AG08396 (cell line): ENCODE data around the gene RAI1.

ENCODE experiments used
- DNase-seq: peaks from one replicate; pipeline ENCODE4 v3.0.0; 2012; ENCODE audit warnings: low spot score, mixed read lengths

RAI1 gene

DNA sequence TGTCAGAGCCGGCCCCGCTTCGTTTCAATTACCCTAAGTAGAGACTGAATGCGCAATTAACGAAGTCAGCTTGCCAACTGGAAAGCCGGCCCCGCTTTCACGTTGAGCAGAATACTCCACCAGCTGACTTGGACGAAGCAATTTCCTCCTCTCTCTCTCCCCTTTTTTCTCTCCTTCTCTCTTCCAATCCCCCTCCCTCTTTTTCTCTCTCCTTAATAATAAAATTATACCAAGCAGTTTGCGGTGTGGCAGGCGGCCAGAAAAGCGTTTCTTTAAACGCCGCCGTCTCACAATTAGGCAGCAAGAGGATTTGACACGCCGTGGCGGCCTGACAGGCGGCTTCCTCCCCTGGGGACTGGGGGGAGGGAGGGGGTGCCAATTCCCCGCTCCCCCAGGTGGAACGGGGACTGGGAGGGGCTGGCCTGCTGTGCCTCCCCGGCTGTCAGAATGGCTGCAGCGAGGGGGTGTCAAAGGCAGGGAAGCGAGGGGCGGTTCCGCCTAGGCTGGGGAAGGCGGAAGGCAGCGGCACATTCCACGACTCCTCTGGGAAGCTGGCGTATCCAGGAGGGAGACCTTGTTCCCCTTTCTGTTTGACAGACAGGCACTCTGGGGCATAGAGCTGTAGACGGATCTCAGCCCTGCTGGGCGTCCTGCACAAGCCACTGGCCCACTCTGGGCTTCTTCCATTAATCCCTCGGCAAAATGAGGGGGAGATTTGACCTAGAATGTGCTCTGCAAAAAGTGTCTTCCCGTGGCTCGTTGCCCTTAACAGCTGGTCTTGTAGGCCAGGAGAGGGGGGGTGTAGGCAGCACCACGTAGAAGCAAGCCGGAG is 102.8 kb downstream of the RAI1 start:
- no peak for DNase-seq

DNA sequence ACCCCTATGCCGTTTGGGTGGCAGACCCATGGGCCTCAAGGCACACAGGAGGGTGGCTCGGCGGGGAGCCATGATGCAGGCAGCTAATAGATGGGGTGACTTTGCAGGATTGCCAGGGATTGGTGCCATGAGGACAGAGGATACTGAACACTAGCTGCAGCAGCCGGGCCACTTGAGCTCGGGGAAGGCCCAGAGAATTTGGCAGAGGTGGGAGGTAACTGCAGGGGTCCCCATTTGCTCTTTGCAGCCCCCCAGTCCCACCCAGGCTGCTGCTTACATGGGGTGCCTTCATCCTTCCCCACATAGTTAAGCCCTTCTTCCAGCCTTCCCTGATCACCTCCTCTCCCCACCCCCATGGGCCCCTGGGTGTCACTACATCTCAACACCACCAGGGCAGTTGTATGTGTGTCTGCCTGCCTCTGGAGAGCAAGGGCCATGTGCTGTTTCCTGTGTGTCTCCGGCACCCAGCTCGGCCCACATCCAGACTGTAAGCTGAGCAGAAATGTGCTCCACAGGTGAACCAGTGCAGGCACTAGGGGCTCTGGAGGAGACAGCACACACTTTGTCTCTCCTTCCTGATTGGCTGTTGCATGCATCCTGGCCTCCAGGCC is 103.5 kb downstream of the RAI1 start:
- DNase-seq = no peak

DNA sequence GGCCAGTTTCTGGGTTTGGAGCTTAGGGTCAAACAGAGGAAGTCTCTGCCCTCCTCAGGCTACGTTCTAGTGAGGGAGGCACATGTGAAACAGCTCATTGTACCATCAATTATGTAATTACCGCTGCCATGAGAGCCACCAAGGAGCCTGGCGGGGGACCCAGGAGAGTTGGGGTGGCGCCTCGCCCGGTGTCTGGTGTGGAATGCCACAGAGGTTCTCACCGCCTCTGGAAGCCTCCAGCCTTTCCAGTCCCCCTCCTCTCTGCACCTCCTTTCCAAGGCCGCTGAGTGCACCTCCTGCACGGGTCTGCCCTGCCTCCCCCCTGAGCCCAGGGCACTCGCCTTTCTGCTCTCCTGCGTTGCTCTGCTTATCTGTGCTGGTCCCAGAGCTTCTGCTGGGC is 104.1 kb downstream of the RAI1 start:
- DNase-seq = no peak

DNA sequence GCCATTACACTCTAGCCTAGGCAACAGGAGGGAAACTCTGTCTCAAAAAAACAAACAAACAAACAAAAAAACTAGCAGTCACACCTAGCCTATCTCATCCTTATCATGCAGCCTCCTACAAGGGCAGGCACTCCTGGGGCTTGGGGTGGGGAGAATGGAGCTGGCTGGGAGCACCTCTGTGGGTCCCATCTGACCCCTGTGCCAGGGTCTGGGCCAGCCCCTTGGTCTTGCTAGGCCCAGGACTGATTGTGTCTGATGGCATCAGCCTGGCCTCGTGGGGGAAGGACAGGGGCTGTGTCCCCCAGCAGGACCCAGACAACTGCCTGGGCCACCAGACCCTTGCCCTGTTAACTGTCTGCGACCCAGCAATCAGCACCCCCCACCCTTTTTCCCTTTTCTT is 105.7 kb downstream of the RAI1 start:
- DNase-seq = no peak

DNA sequence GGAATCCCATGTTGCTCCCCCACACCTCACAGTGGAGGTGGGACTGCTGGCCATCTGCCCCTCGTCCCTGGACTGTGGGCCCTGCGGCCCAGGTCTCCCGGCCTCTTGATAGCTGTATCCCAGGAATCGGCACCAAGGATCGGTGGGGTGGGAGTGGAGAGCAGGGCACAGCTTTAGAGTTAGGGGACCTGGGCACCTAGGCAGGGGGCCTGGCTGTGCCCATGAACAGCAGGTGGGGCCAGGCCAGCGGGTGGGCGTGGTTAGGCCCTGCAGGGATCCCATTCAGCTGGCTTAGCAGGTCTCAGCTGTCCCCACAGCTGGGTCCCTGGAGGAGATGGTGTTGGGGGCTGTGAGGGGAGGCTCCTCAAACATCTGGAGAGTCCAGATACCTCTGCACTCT is 106.3 kb downstream of the RAI1 start:
- DNase-seq = no peak

DNA sequence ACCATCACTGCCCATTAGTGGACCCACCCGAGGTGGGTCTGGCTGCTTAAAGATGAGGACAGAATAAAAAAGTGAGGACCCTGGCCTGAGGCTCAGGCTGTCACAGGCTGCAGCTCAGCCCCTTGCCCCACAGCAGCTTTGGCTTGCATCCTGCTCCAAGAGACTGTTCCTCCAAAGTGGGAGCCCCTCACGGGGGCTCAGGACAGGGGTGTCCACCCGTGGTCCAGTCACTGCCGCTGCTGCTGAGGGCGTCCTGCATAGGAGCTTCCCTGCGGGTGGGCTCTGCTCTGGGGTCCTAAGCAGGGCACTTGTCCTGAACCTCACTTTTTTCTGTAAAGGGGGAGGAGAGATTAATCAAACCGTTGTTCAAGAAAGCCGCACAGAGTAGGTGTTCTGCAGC is 107.7 kb downstream of the RAI1 start:
- DNase-seq = no peak

DNA sequence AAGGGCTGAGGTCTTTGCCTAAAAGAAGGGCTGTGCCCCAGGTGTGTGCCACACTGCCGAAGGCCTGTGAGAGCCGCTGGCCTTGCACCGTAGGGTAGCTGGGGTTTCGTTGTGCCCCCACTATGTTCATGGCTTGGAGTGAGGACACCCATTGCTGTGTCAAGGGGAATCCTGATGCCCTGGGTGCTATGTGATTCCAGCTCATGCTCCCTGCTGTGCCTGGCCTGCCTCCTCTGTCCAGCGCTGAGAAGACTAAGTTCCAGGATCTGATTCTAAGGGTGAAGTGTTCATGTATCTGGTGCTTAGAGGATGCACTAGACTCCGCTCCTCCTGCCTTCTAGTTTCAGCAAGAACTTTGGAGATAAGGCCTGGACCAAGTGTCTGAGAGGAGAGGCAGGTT is 108.2 kb downstream of the RAI1 start:
- no peak for DNase-seq

DNA sequence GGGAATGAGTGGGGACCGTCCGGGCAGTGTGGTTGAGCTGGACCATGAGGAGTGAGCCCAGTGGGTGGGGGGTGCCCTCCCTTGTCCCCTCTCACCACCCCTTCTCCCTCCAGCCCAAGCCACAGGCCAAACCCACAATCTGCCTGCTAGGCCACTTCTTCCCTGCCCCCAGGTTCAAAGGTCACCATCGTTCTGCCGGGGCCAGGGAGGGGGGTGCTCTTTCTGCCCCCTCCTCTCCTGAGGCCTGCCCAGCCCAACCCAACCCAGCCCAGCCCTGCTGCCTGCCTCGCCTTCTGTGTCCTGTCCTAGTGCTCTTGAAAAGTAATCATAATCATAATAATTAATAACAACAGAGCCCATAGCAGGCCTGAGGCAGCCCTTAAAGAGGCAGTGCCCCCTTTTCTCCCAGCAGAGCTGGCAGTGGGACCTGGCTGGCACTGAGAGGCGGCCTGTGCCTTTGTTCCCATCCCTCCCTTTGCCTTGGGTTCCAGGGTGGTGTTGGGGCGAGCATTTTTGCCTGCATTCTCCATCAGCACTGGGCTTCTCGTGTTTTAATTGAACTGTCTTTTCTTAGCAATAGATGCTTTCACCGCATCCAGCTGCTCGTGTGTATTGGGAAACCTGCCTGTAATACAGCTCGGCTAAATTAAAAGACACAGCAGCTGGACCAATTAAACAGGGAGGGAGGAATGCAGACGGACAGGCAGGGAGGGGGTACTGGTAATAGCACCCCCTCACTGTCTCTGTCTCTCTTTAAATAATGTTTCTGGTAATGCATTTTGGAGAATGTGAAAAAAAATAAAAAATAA is 108.8 kb downstream of the RAI1 start:
- no peak for DNase-seq

DNA sequence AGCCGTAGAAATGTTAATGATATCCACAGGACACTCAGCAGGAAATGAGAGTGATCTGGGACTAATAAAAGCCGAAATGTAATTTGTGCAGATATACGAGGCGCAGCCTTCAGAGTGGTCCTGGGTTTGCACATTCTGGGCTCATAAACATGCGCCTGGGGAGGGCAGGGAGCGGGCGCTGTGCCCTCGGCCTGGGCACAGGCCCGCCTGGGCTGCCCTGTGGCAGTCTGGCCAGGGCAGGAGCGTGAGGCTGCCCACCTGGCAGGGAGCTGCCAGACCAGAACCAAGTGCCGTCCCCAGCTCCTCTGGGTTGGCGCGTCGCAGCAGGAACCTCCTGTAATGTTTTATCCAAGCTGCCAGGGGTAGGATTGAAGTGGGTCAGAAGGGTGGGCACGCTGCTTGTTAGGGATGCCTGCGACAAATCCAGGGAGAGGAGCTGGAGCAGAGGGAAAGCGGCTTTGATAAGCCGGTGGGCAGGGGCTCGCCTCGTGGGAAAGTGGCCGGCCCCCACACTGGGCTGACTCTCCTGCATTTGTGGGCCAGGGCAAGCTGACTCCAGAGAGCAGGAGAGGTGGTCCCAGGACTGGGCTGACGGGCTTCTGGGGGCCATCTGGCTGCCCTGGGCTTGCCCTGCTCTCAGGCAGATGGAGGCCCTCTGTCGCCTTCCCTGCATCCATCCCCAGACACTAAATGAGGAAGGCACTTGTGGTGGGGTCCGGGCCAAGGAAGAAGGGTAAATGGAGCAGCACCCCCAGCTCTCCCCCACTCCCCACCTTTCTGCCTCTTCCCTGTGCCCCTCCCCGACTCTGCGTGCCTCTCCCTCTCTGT is 109.6 kb downstream of the RAI1 start:
- DNase-seq = no peak

DNA sequence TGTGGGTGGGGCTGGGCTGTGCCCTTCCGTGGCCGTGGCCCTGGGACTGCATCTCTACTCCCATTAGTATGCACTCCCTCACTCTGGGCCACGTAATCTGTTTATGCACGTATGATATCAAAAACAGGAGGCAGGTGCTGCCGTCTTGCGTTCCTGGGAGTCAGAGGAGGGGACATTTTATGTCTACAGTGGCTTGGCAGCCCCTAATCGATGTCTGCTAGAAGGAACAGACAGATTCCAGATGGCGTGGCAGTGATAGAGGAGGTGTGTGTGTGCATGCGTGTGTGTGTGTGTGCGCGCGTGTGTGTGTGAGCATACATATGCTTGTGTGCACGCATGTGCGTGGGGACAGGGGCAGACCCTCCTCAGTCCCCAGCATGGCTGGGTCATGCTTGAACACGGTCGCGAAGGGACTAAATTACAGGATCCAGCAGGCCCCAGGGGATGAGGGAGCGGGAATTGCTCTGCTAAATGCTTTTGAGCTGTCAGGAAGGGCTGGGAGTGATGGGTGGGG is 110.8 kb downstream of the RAI1 start:
- no peak for DNase-seq

DNA sequence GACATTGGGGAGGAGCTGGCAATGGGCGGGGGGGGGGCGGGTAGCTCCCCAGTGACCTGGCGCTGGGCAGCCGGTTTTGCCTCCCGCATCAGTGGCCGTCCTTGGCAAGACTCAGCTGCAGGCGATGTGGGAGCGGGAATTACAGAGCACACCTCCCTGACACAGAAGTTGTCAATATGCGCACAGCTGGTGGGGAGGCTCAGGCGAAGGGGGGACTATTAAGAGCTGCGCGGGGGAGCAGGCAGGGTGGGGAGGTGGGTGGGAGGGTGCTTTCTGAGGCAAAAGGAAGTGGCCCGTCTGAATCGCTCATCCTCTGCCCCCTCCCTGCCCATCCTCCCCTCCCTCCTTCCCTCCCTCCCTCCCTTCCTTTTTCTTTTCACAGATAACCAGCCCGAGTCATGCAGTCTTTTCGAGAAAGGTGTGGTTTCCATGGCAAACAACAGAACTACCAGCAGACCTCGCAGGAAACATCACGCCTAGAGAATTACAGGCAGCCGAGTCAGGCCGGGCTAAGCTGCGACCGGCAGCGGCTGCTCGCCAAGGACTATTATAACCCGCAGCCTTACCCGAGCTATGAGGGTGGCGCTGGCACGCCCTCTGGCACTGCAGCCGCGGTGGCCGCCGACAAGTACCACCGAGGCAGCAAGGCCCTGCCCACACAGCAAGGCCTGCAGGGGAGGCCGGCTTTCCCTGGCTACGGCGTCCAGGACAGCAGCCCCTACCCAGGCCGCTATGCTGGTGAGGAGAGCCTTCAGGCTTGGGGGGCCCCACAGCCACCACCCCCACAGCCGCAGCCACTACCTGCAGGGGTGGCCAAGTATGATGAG is 111.5 kb downstream of the RAI1 start:
- DNase-seq = peak; percentile 70

DNA sequence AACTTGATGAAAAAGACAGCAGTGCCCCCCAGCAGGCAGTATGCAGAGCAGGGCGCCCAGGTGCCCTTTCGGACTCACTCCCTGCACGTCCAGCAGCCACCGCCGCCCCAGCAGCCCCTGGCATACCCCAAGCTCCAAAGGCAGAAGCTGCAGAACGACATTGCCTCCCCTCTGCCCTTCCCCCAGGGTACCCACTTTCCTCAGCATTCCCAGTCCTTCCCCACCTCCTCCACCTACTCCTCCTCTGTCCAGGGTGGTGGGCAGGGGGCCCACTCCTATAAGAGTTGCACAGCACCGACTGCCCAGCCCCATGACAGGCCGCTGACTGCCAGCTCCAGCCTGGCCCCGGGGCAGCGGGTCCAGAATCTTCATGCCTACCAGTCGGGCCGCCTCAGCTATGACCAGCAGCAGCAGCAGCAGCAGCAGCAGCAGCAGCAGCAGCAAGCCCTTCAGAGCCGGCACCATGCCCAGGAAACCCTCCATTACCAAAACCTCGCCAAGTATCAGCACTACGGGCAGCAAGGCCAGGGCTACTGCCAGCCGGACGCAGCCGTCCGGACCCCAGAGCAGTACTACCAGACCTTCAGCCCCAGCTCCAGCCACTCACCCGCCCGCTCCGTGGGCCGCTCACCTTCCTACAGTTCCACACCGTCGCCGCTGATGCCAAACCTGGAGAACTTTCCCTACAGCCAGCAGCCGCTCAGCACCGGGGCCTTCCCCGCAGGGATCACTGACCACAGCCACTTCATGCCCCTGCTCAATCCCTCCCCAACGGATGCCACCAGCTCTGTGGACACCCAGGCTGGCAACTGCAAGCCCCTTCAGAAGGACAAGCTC is 112.3 kb downstream of the RAI1 start:
- no peak for DNase-seq

DNA sequence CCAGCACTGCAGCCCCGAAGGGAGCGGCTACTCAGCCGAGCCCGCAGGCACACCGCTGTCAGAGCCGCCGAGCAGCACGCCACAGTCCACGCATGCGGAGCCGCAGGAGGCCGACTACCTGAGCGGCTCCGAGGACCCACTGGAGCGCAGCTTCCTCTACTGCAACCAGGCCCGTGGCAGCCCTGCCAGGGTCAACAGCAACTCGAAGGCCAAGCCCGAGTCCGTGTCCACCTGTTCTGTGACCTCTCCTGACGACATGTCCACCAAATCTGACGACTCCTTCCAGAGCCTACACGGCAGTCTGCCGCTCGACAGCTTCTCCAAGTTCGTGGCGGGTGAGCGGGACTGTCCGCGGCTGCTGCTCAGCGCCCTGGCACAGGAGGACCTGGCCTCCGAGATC is 113.1 kb downstream of the RAI1 start:
- DNase-seq = no peak

DNA sequence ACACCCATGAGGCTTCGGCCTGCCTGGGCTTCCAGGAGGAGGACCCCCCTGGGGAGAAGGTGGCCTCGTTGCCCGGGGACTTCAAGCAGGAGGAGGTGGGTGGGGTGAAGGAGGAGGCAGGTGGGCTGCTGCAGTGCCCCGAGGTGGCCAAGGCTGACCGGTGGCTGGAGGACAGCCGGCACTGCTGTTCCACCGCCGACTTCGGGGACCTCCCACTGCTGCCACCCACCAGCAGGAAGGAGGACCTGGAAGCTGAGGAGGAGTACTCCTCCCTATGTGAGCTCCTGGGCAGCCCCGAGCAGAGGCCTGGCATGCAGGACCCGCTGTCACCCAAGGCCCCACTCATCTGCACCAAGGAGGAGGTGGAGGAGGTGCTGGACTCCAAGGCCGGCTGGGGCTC is 114.0 kb downstream of the RAI1 start:
- no peak for DNase-seq

DNA sequence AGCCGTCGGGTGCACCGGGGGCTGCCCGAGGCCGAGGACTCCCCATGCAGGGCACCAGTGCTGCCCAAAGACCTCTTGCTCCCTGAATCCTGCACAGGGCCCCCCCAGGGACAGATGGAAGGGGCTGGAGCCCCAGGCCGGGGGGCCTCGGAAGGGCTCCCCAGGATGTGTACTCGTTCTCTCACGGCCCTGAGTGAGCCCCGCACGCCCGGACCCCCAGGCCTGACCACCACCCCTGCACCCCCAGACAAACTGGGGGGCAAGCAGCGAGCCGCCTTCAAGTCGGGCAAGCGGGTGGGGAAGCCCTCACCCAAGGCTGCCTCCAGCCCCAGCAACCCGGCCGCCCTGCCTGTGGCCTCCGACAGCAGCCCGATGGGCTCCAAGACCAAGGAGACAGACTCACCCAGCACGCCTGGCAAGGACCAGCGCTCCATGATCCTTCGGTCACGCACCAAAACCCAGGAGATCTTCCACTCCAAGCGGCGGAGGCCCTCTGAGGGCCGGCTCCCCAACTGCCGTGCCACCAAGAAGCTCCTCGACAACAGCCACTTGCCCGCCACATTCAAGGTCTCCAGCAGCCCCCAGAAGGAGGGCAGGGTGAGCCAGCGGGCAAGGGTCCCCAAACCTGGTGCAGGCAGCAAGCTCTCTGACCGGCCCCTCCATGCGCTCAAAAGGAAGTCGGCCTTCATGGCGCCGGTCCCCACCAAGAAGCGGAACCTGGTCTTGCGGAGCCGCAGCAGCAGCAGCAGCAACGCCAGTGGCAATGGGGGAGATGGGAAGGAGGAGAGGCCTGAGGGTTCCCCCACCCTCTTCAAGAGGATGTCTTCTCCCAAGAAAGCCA is 114.9 kb downstream of the RAI1 start:
- DNase-seq = no peak

DNA sequence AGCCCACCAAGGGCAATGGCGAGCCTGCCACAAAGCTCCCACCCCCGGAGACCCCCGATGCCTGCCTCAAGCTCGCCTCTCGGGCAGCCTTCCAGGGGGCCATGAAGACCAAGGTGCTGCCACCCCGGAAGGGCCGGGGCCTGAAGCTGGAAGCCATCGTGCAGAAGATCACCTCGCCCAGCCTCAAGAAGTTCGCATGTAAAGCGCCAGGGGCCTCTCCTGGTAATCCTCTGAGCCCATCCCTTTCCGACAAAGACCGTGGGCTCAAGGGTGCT is 115.5 kb downstream of the RAI1 start:
- no peak for DNase-seq

DNA sequence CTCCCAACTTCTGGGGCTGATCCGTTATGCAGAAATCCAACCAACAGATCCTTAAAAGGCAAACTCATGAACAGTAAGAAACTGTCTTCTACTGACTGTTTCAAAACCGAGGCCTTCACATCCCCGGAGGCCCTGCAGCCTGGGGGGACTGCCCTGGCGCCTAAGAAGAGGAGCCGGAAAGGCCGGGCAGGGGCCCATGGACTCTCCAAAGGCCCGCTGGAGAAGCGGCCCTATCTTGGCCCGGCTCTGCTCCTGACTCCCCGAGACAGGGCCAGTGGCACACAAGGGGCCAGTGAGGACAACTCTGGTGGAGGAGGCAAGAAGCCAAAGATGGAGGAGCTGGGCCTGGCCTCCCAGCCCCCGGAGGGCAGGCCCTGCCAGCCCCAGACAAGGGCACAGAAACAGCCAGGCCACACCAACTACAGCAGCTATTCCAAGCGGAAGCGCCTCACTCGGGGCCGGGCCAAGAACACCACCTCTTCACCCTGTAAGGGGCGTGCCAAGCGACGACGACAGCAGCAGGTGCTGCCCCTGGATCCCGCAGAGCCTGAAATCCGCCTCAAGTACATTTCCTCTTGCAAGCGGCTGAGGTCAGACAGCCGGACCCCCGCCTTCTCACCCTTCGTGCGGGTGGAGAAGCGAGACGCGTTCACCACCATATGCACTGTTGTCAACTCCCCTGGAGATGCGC is 116.0 kb downstream of the RAI1 start:
- DNase-seq = no peak

DNA sequence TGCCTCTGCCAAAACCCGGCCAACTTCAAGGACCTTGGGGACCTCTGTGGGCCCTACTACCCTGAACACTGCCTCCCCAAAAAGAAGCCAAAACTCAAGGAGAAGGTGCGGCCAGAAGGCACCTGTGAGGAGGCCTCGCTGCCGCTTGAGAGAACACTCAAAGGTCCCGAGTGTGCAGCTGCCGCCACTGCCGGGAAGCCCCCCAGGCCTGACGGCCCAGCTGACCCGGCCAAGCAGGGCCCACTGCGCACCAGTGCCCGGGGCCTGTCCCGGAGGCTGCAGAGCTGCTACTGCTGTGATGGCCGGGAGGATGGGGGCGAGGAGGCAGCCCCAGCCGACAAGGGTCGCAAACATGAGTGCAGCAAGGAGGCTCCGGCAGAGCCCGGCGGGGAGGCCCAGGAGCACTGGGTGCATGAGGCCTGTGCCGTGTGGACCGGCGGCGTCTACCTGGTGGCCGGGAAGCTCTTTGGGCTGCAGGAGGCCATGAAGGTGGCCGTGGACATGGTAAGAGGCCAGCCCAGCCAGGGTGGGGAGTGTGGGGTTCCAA is 116.8 kb downstream of the RAI1 start:
- DNase-seq = no peak
